ENCODE results near the gene RBM34.
A peak's percentile ranks its signal among the peaks of the same experiment; 100 is the strongest.
"Not testable (repeated sequence)": the region's sequence is repeated elsewhere in the genome, so short reads cannot be mapped to it uniquely, and the experiment has no call there.

Gene RBM34

GRCh38 chr1:235113183-235113917, 47.7 kb downstream of the RBM34 start:
- no peak for DNase-seq (ENCODE audit: low read depth in 2 of 2)

GRCh38 chr1:235112297-235113182, 48.5 kb downstream of the RBM34 start:
- no peak for DNase-seq (ENCODE audit: low read depth in 2 of 2)

- no peak for DNase-seq (ENCODE audit: low read depth in 2 of 2)
Measured at GRCh38 chr1:235111107-235111506, 49.9 kb downstream of the RBM34 start.

DNA sequence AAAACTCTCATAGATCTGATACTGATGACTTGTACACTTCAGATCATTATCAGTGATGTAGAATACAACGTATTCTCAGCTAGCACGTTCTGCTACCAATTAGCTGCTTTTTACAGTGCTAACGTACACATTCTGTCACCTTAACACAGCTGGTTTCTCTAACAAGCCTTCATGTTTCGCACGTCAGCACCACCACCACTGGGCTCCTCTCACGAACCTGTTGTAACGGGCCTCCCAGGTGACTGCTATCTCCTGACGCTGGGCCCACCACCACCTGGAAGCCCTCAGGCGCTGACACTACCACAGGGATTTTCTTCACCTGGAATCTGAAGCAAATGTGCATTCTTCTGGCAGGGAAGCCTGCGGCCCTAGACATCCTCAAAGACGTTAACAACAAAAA, 52.2 kb downstream of the RBM34 start:
- no peak for DNase-seq (ENCODE audit: low read depth in 2 of 2)

- no peak for DNase-seq (ENCODE audit: low read depth in 2 of 2)
Measured at GRCh38 chr1:235108185-235108593, 52.9 kb downstream of the RBM34 start.

GRCh38 chr1:235107368-235108184, 53.5 kb downstream of the RBM34 start:
- no peak for DNase-seq (ENCODE audit: low read depth in 2 of 2)

GRCh38 chr1:235106457-235106856, 54.6 kb downstream of the RBM34 start:
- no peak for DNase-seq (ENCODE audit: low read depth in 2 of 2)

GRCh38 chr1:235105051-235106043, 55.7 kb downstream of the RBM34 start:
- DNase-seq (ENCODE audit: low read depth in 2 of 2): no peak

- DNase-seq (ENCODE audit: low read depth in 2 of 2): no peak
Measured at GRCh38 chr1:235102993-235103411, 58.0 kb downstream of the RBM34 start.

GRCh38 chr1:235102259-235102582, 58.8 kb downstream of the RBM34 start:
- DNase-seq (ENCODE audit: low read depth in 2 of 2): no peak

DNA sequence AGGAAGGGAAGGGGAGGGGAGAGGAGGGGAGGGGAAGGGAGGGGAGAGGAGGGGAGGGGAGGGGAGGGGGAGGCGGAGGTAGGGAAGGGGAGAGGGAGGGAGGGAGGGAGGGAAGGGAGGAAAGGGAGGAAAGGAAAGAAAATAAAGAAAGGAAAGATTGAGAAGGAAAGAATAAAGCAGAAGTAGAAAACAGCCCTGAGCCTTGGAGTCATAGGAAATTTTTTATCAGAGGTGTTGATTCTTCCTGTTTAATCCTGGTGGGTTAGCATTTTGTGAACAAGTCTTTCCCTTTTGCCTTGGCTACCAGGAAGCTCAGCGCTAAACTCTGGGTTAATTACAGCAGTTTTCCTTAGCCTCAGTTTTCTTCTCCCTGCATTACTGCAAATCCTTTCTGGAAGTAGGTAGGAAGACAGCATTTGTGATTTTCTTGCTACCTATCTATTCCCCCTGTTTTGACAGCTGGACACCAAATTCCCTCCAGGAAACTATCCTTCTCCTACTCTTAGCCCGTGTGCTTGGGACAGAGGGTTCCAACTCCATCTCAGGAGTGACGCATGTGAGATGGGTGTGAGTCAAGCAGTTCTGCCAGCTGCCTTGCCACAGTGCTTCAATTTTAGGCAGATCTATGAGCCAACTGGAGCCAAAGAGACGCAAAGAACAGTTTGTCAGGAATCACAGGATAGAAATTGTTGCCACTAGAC, 59.3 kb downstream of the RBM34 start:
- DNase-seq (ENCODE audit: low read depth in 2 of 2): no peak

- no peak for DNase-seq (ENCODE audit: low read depth in 2 of 2)
Measured at GRCh38 chr1:235100194-235100772, 60.8 kb downstream of the RBM34 start.

GRCh38 chr1:235098991-235099390, 62.1 kb downstream of the RBM34 start:
- no peak for DNase-seq (ENCODE audit: low read depth in 2 of 2)

DNA sequence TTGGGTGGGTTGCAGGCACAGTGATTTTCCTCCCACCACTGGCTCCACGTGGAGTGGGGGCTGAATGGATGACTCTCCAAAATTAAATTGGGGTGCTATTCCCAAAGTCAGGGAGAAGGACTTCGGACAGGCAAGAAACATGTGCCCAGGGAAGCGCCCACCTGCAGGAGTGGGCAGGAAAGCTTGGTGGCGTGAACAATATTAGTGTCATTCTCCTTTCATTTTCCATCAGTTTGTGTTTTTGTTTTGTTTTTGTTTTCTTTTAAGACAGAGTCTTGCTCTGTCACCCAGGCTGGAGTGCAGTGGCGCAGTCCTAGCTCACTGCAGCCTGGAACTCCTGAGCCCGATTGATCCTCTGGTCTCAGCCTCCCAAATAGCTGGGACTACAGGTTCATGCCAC, 62.5 kb downstream of the RBM34 start:
- DNase-seq (ENCODE audit: low read depth in 2 of 2): no peak

GRCh38 chr1:235097501-235097900, 63.5 kb downstream of the RBM34 start:
- DNase-seq (ENCODE audit: low read depth in 2 of 2): not testable (repeated sequence)

- no peak for DNase-seq (ENCODE audit: low read depth in 2 of 2)
Measured at GRCh38 chr1:235095938-235096562, 65.0 kb downstream of the RBM34 start.

- DNase-seq (ENCODE audit: low read depth in 2 of 2): peak; percentile 62 to 72
Measured at GRCh38 chr1:235093696-235094592, 67.1 kb downstream of the RBM34 start.

DNA sequence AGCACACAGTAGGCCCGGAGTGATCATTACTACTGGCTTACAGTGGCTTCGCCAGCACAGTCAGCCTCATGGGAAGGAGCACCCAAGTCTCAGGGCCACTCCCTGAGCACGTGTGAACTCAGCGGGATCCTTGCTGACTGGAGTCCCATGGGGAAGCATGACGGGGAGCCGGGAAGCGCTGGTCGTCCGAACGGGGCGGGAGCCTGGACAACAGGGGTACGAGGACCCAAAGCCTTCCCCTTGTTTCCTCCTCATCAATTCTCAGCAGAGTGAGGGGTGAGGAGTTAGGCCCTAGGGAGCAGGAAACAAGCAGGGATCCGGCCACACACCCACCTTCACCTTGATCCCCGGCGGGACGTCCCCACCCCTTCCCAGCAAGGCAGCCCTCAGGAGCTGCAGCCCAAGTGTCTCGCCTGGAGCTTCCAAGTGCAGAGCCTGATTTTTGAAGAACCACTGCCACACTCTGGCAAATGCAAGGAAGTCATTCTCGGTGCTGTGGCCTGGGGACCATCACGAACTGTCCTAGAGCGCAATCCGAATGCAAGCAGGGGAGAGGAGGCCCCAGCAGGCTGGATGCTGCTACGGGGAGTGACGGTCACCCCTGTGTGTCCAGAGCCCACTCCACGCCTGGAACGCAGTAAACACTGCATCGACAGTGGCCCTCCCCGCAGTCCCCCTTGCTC, 67.9 kb downstream of the RBM34 start:
- DNase-seq (ENCODE audit: low read depth in 2 of 2): no peak
